ENCODE results near the gene LRRC15. TPM values are rescaled to one million over a fixed set of nuclear protein-coding genes. Genes with fewer than 3 reads are reported as not detected.
A peak's percentile ranks its signal among the peaks of the same experiment; 100 is the strongest.

Gene LRRC15
- polyA plus RNA-seq, 1 experiment, result 4.9 TPM

GRCh38 chr3:194325424-194326153 lies 44.0 kb downstream of the LRRC15 start:
- Histone ChIP-seq H3K9me3 (ENCODE audit: control insufficient read depth, insufficient read depth, low read length) (peaks cover 11% of the 10 kb centered on the region; the same call in 1 of the 2 replicates), H3K27ac (ENCODE audit: low read depth, low read length) (no peak overlapping the region), H3K4me3 (ENCODE audit: low read depth, low read length) (no peak overlapping the region), H3K27me3 (ENCODE audit: control insufficient read depth, insufficient read depth, low read length) (no peaks in the 10 kb centered on the region)
- DNase-seq (ENCODE audit: low read depth, low spot score), result no peak
- TF ChIP-seq CTCF (IDR thresholded peaks at IDR 0.05; ENCODE audit: low read depth, low read length), result no peak
- POLR2A ChIA-PET, result no interaction called here
- CTCF ChIA-PET, result interaction anchor here (0.7 kb wide), 1 partner anchor 187 kb away, joined by 3 read pairs; no protein-coding TSS in a partner anchor

GRCh38 chr3:194324823-194325327 lies 44.7 kb downstream of the LRRC15 start:
- ChIA-PET POLR2A (no interaction called here), CTCF (interaction anchor here (1.0 kb wide), 1 partner anchor 9 kb away, joined by 8 read pairs; no protein-coding TSS in a partner anchor)
- Histone ChIP-seq H3K27ac (ENCODE audit: low read depth, low read length) (no peak overlapping the region), H3K9me3 (ENCODE audit: control insufficient read depth, insufficient read depth, low read length) (peaks cover 17% of the 10 kb centered on the region), H3K4me3 (ENCODE audit: low read depth, low read length) (no peak overlapping the region), H3K27me3 (ENCODE audit: control insufficient read depth, insufficient read depth, low read length) (no peaks in the 10 kb centered on the region)
- no peak for TF ChIP-seq CTCF (IDR thresholded peaks at IDR 0.05; ENCODE audit: low read depth, low read length)
- DNase-seq (ENCODE audit: low read depth, low spot score), result no peak

- CTCF ChIA-PET, result interaction anchor here (0.6 to 1.0 kb wide), 3 partner anchors 8 to 44 kb away, joined by 3 to 8 read pairs (median 3); no protein-coding TSS in a partner anchor
- Histone ChIP-seq H3K4me3 (ENCODE audit: low read depth, low read length) (peak overlapping the region; percentile 50), H3K27me3 (ENCODE audit: control insufficient read depth, insufficient read depth, low read length) (no peaks in the 10 kb centered on the region), H3K27ac (ENCODE audit: low read depth, low read length) (peak overlapping the region; percentile 39), H3K9me3 (ENCODE audit: control insufficient read depth, insufficient read depth, low read length) (peaks cover 21% of the 10 kb centered on the region)
- POLR2A ChIA-PET, result interaction anchor here (1.3 kb wide), 1 partner anchor 10 kb away, joined by 3 read pairs; no protein-coding TSS in a partner anchor
- TF ChIP-seq CTCF (IDR thresholded peaks at IDR 0.05; ENCODE audit: low read depth, low read length), result no peak
- DNase-seq (ENCODE audit: low read depth, low spot score), result no peak
These were observed 45.5 kb downstream of the LRRC15 start for GRCh38 chr3:194323785-194324735.

DNA sequence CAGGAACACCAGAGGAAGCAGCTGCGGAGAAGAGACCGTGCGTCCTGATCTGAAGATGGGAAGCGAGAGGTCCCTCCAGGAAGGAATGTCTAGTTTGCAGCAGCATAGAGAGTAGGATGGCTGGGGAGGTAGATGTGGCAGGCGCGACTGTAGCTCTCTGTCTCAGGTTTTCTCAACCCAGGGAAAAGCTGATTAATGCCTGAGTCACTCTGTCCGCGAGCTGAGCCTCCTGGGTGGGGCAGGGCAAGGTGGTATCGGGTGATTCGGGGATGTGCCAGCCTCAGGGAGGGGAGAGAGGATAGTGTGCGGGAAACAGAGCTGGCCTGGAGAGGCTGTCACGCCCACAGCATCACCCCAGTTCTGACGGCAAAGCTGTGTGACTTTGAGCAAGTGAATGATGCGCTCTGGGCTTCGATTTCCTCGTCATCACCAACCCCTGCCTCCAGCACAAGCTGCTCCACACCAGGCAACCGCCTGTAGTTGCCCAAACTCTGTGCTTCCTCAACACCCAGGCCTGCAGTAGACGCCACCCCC lies 46.8 kb downstream of the LRRC15 start:
- CTCF ChIA-PET, result interaction anchor here (1.1 kb wide), 1 partner anchor 11 kb away, joined by 4 read pairs; no protein-coding TSS in a partner anchor
- POLR2A ChIA-PET, result interaction anchor here (0.6 kb wide), 1 partner anchor 37 kb away, joined by 3 read pairs; no protein-coding TSS in a partner anchor

More for the DNA sequence above, 46.8 kb downstream of the LRRC15 start:
- no peak overlapping the region for H3K4me3 ChIP-seq (ENCODE audit: low read depth, low read length)
- DNase-seq (ENCODE audit: low read depth, low spot score), result no peak
- peaks cover 6% of the 10 kb centered on the region for H3K27me3 ChIP-seq (ENCODE audit: control insufficient read depth, insufficient read depth, low read length)
- peaks cover 23% of the 10 kb centered on the region for H3K9me3 ChIP-seq (ENCODE audit: control insufficient read depth, insufficient read depth, low read length)
- H3K27ac ChIP-seq (ENCODE audit: low read depth, low read length), result no peak overlapping the region
- no peak for TF ChIP-seq CTCF (IDR thresholded peaks at IDR 0.05; ENCODE audit: low read depth, low read length)

Measured in AG04450 (cell line).